Measurements from ENCODE around the gene GBF1.

DNA sequence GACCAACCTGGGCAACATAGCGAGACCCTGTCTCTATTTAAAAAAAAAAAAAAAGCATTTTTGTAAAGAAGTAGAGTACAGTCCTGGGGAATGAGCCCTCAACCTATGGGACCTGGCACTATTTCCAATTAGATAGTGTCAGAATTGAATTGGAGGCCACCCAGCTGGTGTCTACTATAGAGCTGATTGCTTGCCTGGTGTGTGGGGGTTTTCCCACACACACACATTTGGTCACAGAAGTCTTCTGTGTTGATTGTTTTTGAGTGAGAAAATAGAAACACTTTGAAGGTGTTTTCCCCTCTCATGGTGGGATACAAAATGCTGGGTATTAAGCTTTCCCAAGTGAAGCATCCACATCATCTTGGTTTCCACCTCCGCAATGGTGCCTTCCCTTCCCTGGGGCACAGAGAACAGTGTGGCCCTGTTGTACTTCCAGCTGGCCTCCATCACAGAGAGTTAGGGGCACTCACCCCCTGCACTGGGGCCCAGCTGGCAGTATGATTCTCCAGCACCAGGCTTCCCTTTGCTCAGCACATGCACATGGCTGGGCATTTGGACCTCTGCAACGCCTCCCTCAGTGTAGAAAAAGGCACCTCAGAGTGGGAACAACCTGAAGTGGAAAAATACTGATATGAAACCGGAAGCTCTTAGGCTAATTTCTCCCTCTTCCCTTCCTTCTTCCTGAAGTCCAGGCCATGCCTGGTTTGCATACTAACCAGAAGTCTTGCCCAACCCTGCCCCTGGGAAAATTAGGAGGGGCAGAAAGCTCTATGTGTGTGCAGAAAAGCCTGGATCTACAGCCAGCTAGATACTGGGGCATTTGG lies 139.5 kb downstream of the GBF1 start:
- TF ChIP-seq, protein P1, sequence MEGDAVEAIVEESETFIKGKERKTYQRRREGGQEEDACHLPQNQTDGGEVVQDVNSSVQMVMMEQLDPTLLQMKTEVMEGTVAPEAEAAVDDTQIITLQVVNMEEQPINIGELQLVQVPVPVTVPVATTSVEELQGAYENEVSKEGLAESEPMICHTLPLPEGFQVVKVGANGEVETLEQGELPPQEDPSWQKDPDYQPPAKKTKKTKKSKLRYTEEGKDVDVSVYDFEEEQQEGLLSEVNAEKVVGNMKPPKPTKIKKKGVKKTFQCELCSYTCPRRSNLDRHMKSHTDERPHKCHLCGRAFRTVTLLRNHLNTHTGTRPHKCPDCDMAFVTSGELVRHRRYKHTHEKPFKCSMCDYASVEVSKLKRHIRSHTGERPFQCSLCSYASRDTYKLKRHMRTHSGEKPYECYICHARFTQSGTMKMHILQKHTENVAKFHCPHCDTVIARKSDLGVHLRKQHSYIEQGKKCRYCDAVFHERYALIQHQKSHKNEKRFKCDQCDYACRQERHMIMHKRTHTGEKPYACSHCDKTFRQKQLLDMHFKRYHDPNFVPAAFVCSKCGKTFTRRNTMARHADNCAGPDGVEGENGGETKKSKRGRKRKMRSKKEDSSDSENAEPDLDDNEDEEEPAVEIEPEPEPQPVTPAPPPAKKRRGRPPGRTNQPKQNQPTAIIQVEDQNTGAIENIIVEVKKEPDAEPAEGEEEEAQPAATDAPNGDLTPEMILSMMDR (IDR thresholded peaks at IDR 0.05; ENCODE audit: borderline replicate concordance, extremely low read depth, low read length, poor library complexity, severe bottlenecking) = no peak
- TF ChIP-seq EZH2 (IDR thresholded peaks at IDR 0.05; ENCODE audit: borderline replicate concordance, low read depth, low read length, severe bottlenecking) = no peak
